Stomach (tissue), 4 donors: ENCODE results near the gene MARCHF2.

Experiments used
- CTCF ChIP-seq, 7 experiments: fragments of 450-650 bp in 4 of 7; fragments of 200-600 bp in 3 of 7; sonication (generic) in 3 of 7; IDR thresholded peaks; one replicate each; pipeline ENCODE4 v1.5.1; 2016 to 2019; ENCODE audit warnings: antibody characterized with exemption in 7 of 7, control low read depth in 2 of 7, mild to moderate bottlenecking in 1 of 7
- POLR2A ChIP-seq, 4 donors: fragments of 450-650 bp; IDR thresholded peaks; one replicate each; pipeline ENCODE4 v1.6.1; 2016; ENCODE audit warnings: antibody characterized with exemption in 4 of 4, control low read depth in 2 of 4, mild to moderate bottlenecking in 1 of 4, moderate library complexity in 1 of 4
- POLR2AphosphoS5 ChIP-seq, 3 donors: sonication (generic); formaldehyde crosslinking; IDR thresholded peaks; one replicate each; pipeline ENCODE4 v1.6.1; 2016; ENCODE audit warnings: antibody characterized with exemption in 3 of 3

GRCh38 chr19:8388612-8388958 lies 24.5 kb upstream of the MARCHF2 start:
- TF ChIP-seq POLR2A (IDR thresholded peaks at IDR 0.05) (no peak), POLR2AphosphoS5 (IDR thresholded peaks at IDR 0.05) (no peak), CTCF (IDR thresholded peaks at IDR 0.05) (no peak)
